GM18511 (cell line): Measurements from ENCODE around the gene CTNNA3.
"Not testable (repeated sequence)": the region's sequence is repeated elsewhere in the genome, so short reads cannot be mapped to it uniquely, and the experiment has no call there.

Experiments
- ATAC-seq: cut with Tn5 transposase; IDR thresholded peaks from one replicate; pipeline ENCODE4 v1.9.1; 2021; ENCODE audit warnings: mild to moderate bottlenecking, moderate library complexity; ENCODE audit not compliant: unreplicated experiment

Gene CTNNA3

DNA sequence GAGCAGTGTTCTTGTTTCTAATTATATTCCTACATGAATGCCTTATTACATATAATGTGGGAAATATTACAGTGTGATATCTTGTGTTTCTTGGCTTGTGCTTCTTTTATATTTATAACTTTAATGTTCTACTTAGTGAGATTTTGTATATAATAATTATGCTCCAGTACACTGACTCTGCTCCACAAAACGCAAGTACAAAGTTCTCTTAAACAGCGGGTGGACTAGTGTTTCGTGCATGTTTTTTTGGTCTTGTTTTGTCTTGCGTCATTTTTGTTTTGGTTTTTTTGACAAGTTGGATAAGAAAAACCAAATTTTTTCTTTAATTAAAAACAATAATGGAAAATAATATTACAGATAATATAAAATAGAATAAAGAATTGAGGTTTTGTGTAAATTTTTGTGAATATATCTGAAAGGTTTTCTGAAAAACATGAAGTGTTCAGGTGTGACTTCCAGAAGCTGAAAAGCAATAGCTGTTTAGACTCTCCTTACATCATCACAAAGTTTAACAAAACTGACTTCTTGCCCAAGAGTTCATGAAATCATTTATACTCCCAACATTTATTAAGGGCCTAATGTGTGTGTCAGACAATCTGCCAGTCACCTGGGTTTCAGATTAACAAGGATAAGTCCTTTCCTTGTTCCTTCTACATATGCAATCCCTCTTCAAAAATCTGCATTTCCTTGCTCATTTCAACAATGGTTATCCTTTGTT lies 438.4 kb downstream of the CTNNA3 start:
- no peak for ATAC-seq

DNA sequence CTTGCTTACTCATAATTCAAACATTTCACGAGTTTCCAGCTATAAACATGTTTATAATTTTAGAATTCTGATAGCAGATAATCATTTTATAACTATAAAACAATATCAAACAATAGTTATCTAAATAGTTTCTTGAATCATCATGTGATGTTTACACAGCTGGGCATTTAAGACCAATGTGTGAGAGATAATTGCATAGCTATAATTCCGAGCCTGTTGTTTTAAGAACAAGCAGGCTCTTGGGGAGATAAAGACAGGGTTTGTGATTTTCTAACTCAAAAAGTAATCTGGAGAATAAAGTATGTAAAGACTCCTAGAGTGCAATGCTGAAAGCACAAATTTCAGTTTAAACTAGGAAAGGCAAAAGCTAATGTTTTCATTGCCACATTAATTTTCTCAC lies 439.0 kb downstream of the CTNNA3 start:
- no peak for ATAC-seq

- no peak for ATAC-seq
Measured at GRCh38 chr10:67250686-67251085, 445.3 kb downstream of the CTNNA3 start.

- ATAC-seq, result no peak
Measured at GRCh38 chr10:67246066-67246555, 449.9 kb downstream of the CTNNA3 start.

GRCh38 chr10:67242528-67242927 lies 453.5 kb downstream of the CTNNA3 start:
- no peak for ATAC-seq

- no peak for ATAC-seq
Measured at GRCh38 chr10:67241451-67241850, 454.5 kb downstream of the CTNNA3 start.

DNA sequence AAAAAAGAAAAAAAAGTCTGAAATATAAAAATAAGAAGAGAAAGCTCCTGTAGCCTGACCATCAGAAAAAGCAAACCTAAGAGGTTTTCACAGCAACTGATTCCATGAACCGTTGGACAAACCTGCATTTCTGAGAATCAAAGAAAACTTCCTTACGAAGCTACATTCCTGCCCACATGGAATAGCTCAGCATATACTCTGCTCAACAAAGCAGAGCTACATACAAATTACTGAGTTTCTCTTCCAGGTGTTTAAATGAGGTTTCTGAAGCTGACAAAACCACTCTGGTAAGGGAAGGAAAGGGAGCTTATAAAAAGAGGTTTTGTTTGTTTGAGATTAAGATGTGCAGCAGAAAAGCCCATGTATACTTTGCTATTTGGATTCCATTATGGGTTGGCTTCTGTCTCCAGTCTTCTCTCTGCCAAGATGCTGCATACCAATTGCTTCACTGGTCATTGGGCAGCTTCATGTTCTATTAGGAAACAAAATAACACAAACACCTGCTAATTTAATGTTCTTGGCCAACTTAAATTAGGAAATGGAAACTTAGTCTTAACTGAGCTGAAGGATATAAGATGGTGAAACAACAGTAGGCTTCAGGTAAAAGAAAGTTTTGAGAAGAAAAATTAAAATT lies 456.0 kb downstream of the CTNNA3 start:
- no peak for ATAC-seq

GRCh38 chr10:67230680-67231500 lies 465.1 kb downstream of the CTNNA3 start:
- not testable (repeated sequence) for ATAC-seq

- no peak for ATAC-seq
Measured at GRCh38 chr10:67225226-67225625, 470.8 kb downstream of the CTNNA3 start.

- ATAC-seq, result no peak
Measured at GRCh38 chr10:67224553-67224952, 471.4 kb downstream of the CTNNA3 start.

DNA sequence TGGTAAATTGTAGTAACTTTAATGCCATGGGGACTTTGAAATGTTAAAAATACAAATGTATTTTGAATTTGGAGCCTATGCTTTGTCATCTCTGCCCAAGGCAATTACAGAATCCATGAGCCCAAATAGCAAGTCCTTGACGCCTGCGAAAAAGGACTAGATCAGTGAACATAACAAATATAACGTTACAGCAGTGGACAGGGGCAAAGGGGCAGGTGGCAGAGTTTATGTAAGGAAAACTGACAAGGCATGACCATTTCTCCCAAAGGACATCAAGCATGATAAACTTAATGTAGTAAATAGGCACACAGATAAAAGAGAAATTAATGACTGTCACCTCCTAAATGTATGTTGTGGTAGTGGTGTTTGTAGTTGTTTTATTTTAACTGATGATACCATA lies 473.1 kb downstream of the CTNNA3 start:
- no peak for ATAC-seq

- no peak for ATAC-seq
Measured at GRCh38 chr10:67221939-67222494, 474.0 kb downstream of the CTNNA3 start.

DNA sequence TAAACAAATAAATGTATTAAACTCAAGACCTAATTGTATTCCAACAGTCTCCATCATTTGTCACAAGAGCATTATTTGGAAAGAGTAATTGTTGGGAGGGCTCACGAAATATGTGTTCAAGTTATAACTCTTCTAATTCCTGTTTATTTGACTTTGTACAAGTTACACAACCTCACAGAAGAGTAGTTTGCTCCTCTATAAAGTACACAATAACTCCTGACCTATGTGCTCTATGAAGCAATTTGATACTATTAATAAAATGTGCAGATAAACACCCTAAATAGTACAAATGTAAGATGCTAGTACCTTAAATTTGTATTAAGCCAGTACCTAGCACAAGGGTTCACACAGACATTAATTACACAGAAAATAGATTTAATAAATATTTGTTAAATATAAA lies 484.3 kb downstream of the CTNNA3 start:
- ATAC-seq, result no peak

DNA sequence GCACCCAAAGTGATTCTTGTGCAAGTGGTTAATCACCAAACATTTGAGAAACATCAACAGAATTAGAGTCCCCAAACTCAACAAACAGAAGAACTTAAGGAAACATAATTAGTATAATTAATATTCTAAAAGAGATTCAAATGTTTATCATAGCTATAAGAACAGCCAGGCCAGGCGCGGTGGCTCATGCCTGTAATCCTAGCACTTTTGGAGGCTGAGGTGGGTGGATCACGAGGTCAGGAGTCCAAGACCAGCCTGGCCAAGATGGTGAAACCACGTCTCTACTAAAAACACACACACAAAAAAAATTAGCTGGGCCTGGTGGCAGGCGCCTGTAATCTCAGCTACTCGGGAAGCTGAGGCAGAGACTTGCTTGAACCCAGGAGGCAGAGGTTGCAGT lies 488.1 kb downstream of the CTNNA3 start:
- ATAC-seq, result not testable (repeated sequence)

DNA sequence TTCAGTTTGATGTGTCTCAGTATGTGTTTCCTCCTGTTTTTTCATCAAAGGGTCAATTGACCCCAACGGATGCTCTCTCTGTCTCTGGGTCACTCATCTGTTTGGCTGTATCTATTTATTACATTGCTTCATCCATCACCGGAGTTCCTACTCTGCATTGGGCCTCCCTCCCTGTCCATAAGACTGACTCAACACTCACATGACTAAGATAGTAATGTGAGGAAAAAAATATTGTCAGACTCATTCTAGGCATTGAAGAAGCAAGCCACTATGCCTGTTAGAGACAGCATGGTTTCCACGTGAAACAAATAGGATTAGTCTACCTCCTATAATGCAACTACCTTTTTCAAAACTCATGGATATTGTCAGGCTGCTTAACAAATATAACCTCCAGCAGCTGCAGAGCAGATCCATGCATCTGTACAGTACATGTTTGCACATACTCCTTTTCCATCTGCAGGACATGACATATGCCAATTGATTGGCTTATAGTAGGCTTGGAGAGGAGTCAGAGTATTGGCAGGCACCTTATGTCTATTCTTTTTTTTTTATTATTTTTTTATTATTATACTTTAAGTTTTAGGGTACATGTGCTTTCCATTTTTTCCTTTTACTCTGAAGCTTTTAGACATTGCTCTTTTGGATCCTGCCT lies 495.0 kb downstream of the CTNNA3 start:
- ATAC-seq, result no peak

- ATAC-seq, result no peak
Measured at GRCh38 chr10:67175354-67175753, 520.6 kb downstream of the CTNNA3 start.

DNA sequence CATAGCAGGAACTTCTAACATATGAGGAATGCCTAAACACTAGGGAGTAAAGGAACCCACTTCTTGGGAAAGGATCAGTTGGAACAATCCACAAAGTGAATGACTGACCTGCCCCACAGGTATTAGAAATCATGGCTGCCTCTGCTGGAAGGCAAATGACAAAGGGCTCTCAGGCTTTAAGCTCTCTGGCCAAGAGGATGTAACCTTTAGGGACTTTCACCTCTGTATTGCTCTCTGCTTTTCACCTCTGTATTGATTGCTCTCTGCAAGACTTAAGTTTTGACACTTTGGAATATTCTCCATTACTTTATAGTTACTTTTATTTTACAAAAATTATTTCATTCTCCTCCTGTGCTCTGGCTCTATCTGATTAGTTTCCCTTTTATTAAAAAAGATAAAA lies 522.2 kb downstream of the CTNNA3 start:
- ATAC-seq, result no peak

GRCh38 chr10:67171970-67172369 lies 524.0 kb downstream of the CTNNA3 start:
- ATAC-seq, result no peak

- no peak for ATAC-seq
Measured at GRCh38 chr10:67156239-67156638, 539.8 kb downstream of the CTNNA3 start.

- no peak for ATAC-seq
Measured at GRCh38 chr10:67151471-67151870, 544.5 kb downstream of the CTNNA3 start.

- no peak for ATAC-seq
Measured at GRCh38 chr10:67144530-67144929, 551.5 kb downstream of the CTNNA3 start.
